Measurements from ENCODE around the gene FOXP1. TPM values are rescaled to one million over a fixed set of nuclear protein-coding genes. Genes with fewer than 3 reads are reported as not detected.

FOXP1 gene
- total RNA-seq, 4 donors from 2014 or later = 49.8 to 157 (median 71.9) TPM

DNA sequence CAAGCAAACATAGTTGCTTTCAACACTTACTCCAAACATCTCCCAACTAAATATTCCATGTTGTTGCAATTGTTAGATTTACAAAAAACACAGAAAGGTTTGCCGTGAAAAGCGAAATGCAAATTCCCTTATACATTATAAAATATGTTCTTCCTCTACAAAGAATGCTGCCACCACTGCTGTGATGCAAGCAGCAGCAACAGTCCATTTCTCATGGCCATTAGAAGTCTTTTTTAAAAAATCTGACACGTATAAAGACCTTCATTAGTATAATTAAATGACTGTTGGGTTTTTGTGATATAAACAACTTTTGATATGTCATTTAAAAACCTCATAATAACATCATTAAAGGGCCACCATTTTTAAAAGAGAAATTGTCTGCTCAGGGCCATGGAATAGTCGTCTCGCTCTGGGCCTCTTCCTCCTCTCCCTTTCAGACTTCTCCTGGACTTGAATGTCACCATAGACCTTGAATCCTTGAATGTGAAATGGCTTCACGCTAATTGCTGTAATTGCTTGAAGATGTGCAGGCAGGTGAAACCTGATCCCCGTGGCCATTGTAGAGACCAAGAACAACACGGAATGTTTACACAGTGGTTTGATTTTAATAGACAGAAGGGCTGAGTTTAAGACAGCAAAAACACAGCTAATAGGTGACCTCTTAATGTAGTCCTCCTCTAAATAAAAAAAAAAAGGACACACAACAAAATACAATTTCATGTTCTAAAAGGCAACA lies 450.4 kb downstream of the FOXP1 start:
- H3K4me3 ChIP-seq = no peak overlapping the region
- no peaks in the 10 kb centered on the region for H3K9me3 ChIP-seq
- peaks cover 20% of the 10 kb centered on the region for H3K4me1 ChIP-seq

GRCh38 chr3:71131375-71132314 lies 451.9 kb downstream of the FOXP1 start:
- no peak for DNase-seq (ENCODE audit: low spot score in 2 of 2)
- no peak for TF ChIP-seq POLR2A (IDR thresholded peaks at IDR 0.05)
- no peak for TF ChIP-seq POLR2AphosphoS5 (IDR thresholded peaks at IDR 0.05)
- TF ChIP-seq, protein P1, sequence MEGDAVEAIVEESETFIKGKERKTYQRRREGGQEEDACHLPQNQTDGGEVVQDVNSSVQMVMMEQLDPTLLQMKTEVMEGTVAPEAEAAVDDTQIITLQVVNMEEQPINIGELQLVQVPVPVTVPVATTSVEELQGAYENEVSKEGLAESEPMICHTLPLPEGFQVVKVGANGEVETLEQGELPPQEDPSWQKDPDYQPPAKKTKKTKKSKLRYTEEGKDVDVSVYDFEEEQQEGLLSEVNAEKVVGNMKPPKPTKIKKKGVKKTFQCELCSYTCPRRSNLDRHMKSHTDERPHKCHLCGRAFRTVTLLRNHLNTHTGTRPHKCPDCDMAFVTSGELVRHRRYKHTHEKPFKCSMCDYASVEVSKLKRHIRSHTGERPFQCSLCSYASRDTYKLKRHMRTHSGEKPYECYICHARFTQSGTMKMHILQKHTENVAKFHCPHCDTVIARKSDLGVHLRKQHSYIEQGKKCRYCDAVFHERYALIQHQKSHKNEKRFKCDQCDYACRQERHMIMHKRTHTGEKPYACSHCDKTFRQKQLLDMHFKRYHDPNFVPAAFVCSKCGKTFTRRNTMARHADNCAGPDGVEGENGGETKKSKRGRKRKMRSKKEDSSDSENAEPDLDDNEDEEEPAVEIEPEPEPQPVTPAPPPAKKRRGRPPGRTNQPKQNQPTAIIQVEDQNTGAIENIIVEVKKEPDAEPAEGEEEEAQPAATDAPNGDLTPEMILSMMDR (IDR thresholded peaks at IDR 0.05) = no peak
- TF ChIP-seq EP300 (IDR thresholded peaks at IDR 0.05) = no peak
- H3K27ac ChIP-seq = peak overlapping the region; percentile 93
- peaks cover 28% of the 10 kb centered on the region for H3K4me1 ChIP-seq
- H3K27me3 ChIP-seq = no peaks in the 10 kb centered on the region
- H3K9me3 ChIP-seq = no peaks in the 10 kb centered on the region
- whole genome bisulfite sequencing = 82% methylated on average over 10 of the region's 10 CpGs
- H3K4me3 ChIP-seq = peak overlapping the region; percentile 57
- no peaks in the 10 kb centered on the region for H3K36me3 ChIP-seq

More for the DNA sequence above, 450.4 kb downstream of the FOXP1 start:
- H3K27ac ChIP-seq = no peak overlapping the region
- TF ChIP-seq EP300 (IDR thresholded peaks at IDR 0.05) = no peak
- TF ChIP-seq POLR2A (IDR thresholded peaks at IDR 0.05) = no peak
- TF ChIP-seq POLR2AphosphoS5 (IDR thresholded peaks at IDR 0.05) = no peak
- TF ChIP-seq, protein P1 (IDR thresholded peaks at IDR 0.05) = no peak
- DNase-seq (ENCODE audit: low spot score in 2 of 2) = no peak
- H3K27me3 ChIP-seq = no peaks in the 10 kb centered on the region
- WGBS = 88% methylated on average over 8 of the region's 8 CpGs
- H3K36me3 ChIP-seq = no peaks in the 10 kb centered on the region

GRCh38 chr3:71130471-71131374 lies 452.8 kb downstream of the FOXP1 start:
- Histone ChIP-seq H3K4me3 (peak overlapping the region; percentile 57), H3K4me1 (peaks cover 28% of the 10 kb centered on the region), H3K36me3 (no peaks in the 10 kb centered on the region), H3K9me3 (no peaks in the 10 kb centered on the region), H3K27ac (peak overlapping the region; percentile 93), H3K27me3 (no peaks in the 10 kb centered on the region)
- TF ChIP-seq POLR2AphosphoS5 (IDR thresholded peaks at IDR 0.05) = peak in 1 of 3 donors; percentile 36
- peak in 1 of 2 donors; percentile 24 for TF ChIP-seq POLR2A (IDR thresholded peaks at IDR 0.05)
- no peak for TF ChIP-seq EP300 (IDR thresholded peaks at IDR 0.05)
- DNase-seq (ENCODE audit: low spot score in 2 of 2) = peak in 1 of 2 donors; percentile 73
- 31% methylated on average over 19 of the region's 19 CpGs for WGBS

GRCh38 chr3:71129611-71130431 lies 453.7 kb downstream of the FOXP1 start:
- no peak for TF ChIP-seq EP300 (IDR thresholded peaks at IDR 0.05)
- peak in 1 of 2 donors; percentile 38 for TF ChIP-seq POLR2A (IDR thresholded peaks at IDR 0.05)
- no peak for TF ChIP-seq POLR2AphosphoS5 (IDR thresholded peaks at IDR 0.05)
- TF ChIP-seq, protein P1 (IDR thresholded peaks at IDR 0.05) = no peak
- WGBS = 6% methylated on average over 13 of the region's 13 CpGs
- DNase-seq (ENCODE audit: low spot score in 2 of 2) = no peak
- Histone ChIP-seq H3K4me3 (peak overlapping the region; percentile 57), H3K4me1 (peaks cover 28% of the 10 kb centered on the region), H3K27ac (peak overlapping the region; percentile 93), H3K36me3 (no peaks in the 10 kb centered on the region), H3K27me3 (no peaks in the 10 kb centered on the region), H3K9me3 (no peaks in the 10 kb centered on the region)
